Heart right ventricle (tissue), 16 donors: ENCODE data around the gene EBPL. TPM values are rescaled to one million over a fixed set of nuclear protein-coding genes. Genes with fewer than 3 reads are reported as not detected.

Experiments
- ATAC-seq, 8 donors: fragments of 200-7000 bp; cut with Tn5 transposase; one replicate each; pipeline ENCODE4 v1.9.1; 2020; ENCODE audit warnings: mild to moderate bottlenecking in 8 of 8, moderate library complexity in 8 of 8, moderate number of reproducible peaks in 1 of 8
- DNase-seq, 2 donors: peaks; one replicate each; pipeline ENCODE4 v3.0.0-alpha.2; 2020
- H3K27ac ChIP-seq, 10 donors: fragments of 200-600 bp; sonication (generic) in 2 of 10; one replicate each; pipeline versions ENCODE4 v1.5.0 to v1.8.0; 2020 to 2022; ENCODE audit warnings: mild to moderate bottlenecking in 3 of 10
- H3K27me3 ChIP-seq, 7 donors: fragments of 200-600 bp; one replicate each; pipeline ENCODE4 v1.8.0; 2021 to 2022; ENCODE audit warnings: mild to moderate bottlenecking in 2 of 7
- H3K36me3 ChIP-seq, 9 donors: fragments of 200-600 bp; sonication (generic) in 1 of 9; one replicate each; pipeline versions ENCODE4 v1.5.0 to v1.8.0; 2020 to 2022; ENCODE audit warnings: mild to moderate bottlenecking in 2 of 9
- H3K4me1 ChIP-seq, 9 donors: fragments of 200-600 bp; sonication (generic) in 1 of 9; one replicate each; pipeline versions ENCODE4 v1.5.0 to v1.8.0; 2020 to 2022; ENCODE audit warnings: mild to moderate bottlenecking in 4 of 9
- H3K4me3 ChIP-seq, 10 donors: fragments of 200-600 bp; sonication (generic) in 2 of 10; one replicate each; pipeline versions ENCODE4 v1.5.0 to v1.8.0; 2020 to 2022; ENCODE audit warnings: mild to moderate bottlenecking in 7 of 10, moderate library complexity in 2 of 10
- H3K9me3 ChIP-seq, 11 donors: fragments of 200-600 bp in 10 of 11; sonication (generic) in 2 of 11; one replicate each; pipeline versions ENCODE4 v1.5.0 to v1.8.0; 2013 to 2022; ENCODE audit warnings: mild to moderate bottlenecking in 2 of 11, control low read depth in 1 of 11, moderate library complexity in 1 of 11
- WGBS, 2 donors: extraction: QIAGEN DNeasy Blood & Tissue Kit; methylation state at CpG; one replicate each; pipeline ENCODE4 v1.1.7; 2013; ENCODE audit warnings: inconsistent platforms in 1 of 2; 5-methylcytosine and 5-hydroxymethylcytosine counted together
- intact Hi-C, 10 donors: fragments of 100-400 bp; cut with DNase I; formaldehyde crosslinking; loops; one replicate each; pipeline versions ENCODE4 v1.11.1 to v1.14.2; 2022
- polyA plus RNA-seq, 2 donors: library from polyadenylated mRNA; stranded (reverse); fragments of 200-250 nt; gene quantifications; one replicate each; pipeline ENCODE4 v1.2.3, GENCODE V29; 2013
- total RNA-seq, 10 donors: library from RNA; stranded (reverse); fragmentation: NEBNext Ultra II Directional in 3 of 10; extraction: Animal tissue kit (Norgen Biotek cat#: 25700) in 3 of 10; gene quantifications; one replicate each; pipeline versions ENCODE4 v1.2.1 to v1.2.4, GENCODE V29; 2021 to 2023
- TF ChIP-seq, protein P1 (sequence below), 9 donors: fragments of 200-600 bp; sonication (generic) in 2 of 9; IDR thresholded peaks; one replicate each; pipeline versions ENCODE4 v1.5.0 to v1.8.0; 2021 to 2022; ENCODE audit warnings: antibody characterized with exemption in 9 of 9, mild to moderate bottlenecking in 5 of 9, moderate library complexity in 1 of 9
- donor health status: Arrhythmogenic right ventricular cardiomyopathy.
- donor health status: ischemic (EF 13 %, LVEDD 7.1; RV severe dilation, severe dysfunction).
- donor health status: healthy with polysubstance abuse.
- donor health status: DM: no; HTN: yes; CAD: no.
- donor health status: DM: no; HTN: no; CAD: no.
- donor health status: ischemic (EF 25% LVEDD 6.9; RV normal size, moderate dysfunction).
- donor health status: ischemic (EF 25% LVEDD 5.7; RV mildly dilated, moderate dysfunction).
- donor health status: healthy.
- donor health status: DM: yes; HTN: yes; CAD: no.
- donor health status: Ischemic cardiomyopathy.
- donor health status: ischemic (EF 35%, LVEDD 5.7; RV mildly dilated, moderate dysfunction).
- donor health status: nonischemic (EF 11% LVEDD 7.7; RV severe dilation, severe dysfunction).
- donor health status: DM: yes; HTN: yes; CAD: no.
- donor health status: PGD.
- donor health status: ischemic (EF 29% LVEDD 5.4; RV normal size, mild dysfunction).
- donor health status: nonischemic (EF 23%, LVEDD 6.1; RV moderate dilation, normal function).

Gene EBPL
- total and polyA plus RNA-seq, 12 donors, result 3.4 to 12.1 (median 6.1) TPM

DNA sequence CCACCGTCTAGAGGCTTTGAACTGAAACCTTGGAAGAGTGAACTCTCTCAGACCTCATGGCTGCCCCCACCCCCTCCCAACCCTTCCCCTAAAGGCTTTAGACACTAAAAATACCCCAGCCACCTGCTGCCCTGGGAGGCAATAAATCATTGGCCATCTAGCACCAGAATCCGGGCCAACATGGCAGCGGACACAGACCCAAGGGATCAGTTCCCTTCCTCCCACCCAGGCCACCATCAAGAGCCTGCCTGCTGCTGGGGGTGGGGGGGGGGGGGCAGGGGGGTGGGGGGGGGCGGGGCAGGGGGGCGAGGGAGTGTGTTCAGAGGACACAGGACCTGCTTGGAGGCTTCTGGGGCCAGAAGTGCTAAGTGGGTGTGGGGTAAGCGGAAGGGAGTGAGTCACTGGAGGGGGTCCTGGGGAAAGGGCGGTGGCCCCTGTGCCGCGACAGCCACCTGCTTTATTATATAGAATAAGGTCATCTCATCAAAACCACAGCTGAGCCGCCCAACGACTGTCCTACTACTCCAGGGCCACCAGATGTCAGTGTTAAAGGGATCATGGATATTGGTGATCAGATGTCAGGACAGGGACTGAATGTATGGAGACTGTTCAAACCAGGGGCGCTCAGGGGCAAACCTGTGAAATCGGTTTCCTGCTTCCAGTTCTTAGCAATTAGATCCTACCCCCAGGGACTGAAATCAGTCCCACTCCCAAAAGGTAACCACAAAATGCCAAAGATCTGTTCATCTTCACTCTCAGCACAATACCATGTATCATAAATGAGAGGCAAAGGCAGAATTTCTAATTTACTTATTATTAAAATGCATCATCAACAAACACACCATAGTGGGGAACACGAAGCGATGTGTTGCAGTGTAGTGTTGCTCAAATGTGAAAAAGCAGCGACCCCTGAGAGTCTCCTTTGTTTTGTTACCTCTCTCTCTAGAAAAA is 38.7 kb downstream of the EBPL start:
- DNase-seq, result no peak
- no peaks in the 10 kb centered on the region for H3K9me3 ChIP-seq
- 53 to 57% methylated on average over 16 of the region's 16 CpGs for WGBS, 2 donors
- no peak overlapping the region for H3K4me3 ChIP-seq
- ATAC-seq, result peak in 5 of 8 donors; percentile 48 to 65 (median 55)
- TF ChIP-seq, protein P1, sequence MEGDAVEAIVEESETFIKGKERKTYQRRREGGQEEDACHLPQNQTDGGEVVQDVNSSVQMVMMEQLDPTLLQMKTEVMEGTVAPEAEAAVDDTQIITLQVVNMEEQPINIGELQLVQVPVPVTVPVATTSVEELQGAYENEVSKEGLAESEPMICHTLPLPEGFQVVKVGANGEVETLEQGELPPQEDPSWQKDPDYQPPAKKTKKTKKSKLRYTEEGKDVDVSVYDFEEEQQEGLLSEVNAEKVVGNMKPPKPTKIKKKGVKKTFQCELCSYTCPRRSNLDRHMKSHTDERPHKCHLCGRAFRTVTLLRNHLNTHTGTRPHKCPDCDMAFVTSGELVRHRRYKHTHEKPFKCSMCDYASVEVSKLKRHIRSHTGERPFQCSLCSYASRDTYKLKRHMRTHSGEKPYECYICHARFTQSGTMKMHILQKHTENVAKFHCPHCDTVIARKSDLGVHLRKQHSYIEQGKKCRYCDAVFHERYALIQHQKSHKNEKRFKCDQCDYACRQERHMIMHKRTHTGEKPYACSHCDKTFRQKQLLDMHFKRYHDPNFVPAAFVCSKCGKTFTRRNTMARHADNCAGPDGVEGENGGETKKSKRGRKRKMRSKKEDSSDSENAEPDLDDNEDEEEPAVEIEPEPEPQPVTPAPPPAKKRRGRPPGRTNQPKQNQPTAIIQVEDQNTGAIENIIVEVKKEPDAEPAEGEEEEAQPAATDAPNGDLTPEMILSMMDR (IDR thresholded peaks at IDR 0.05), result peak in 8 of 9 donors; percentile 11 to 61 (median 52)
- no peaks in the 10 kb centered on the region for H3K27me3 ChIP-seq
- no peaks in the 10 kb centered on the region for H3K36me3 ChIP-seq
- peaks cover 0 to 20% (median 0%) of the 10 kb centered on the region in 9 donors for H3K4me1 ChIP-seq
- H3K27ac ChIP-seq, result no peak overlapping the region
- intact Hi-C loops, result loop anchor here in 4 of 10 donors (5.0 kb wide), 1 partner anchor 195 kb away; no protein-coding TSS in a partner anchor

DNA sequence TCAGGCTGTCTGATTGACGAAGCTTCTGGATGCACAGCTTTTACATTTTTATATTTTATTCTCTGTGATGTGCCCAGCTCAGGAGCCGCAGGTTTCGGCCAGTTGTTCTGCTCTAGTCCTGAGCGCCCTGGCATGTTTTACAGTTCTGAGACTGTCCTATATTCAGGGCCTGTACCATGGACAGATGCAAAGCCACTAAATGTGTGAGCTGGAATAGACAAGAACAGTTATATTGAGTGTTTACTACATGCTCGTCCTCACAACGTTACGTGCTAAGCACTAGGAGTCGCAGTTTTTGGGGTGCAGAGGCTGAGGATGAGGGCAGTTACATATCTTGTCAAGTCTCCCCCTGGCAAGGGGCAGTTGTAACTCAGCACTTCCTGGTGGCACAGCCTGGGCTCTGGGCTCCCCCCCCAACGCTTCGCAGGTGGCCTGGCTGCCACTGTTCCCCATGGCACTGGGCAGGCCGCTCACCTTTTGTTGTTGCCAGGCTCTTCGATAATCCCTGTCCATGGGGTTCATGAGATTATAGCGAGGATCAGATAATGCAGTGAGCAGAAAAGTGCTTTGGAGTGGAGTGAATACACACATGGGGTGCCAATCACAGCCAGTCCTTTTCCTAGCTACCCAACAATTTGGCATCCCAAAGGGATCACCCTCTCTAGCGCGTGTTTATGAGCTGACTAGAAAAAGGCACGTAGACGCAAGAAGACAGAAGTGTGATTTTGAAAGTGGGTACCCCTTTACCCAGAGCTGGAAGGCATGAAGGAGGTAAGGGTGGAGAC is 39.5 kb downstream of the EBPL start:
- intact Hi-C loops, result loop anchor here in 4 of 10 donors (5.0 kb wide), 1 partner anchor 196 kb away; no protein-coding TSS in a partner anchor
- 86% methylated on average over 17 of the region's 17 CpGs for WGBS, 2 donors
- ATAC-seq (peak in 1 of 8 donors; percentile 24), DNase-seq (no peak)
- Histone ChIP-seq H3K27ac (no peak overlapping the region), H3K4me1 (peaks cover 0 to 20% (median 0%) of the 10 kb centered on the region in 9 donors), H3K4me3 (no peak overlapping the region), H3K36me3 (no peaks in the 10 kb centered on the region), H3K9me3 (no peaks in the 10 kb centered on the region), H3K27me3 (no peaks in the 10 kb centered on the region)
- TF ChIP-seq, protein P1 (IDR thresholded peaks at IDR 0.05), result no peak

DNA sequence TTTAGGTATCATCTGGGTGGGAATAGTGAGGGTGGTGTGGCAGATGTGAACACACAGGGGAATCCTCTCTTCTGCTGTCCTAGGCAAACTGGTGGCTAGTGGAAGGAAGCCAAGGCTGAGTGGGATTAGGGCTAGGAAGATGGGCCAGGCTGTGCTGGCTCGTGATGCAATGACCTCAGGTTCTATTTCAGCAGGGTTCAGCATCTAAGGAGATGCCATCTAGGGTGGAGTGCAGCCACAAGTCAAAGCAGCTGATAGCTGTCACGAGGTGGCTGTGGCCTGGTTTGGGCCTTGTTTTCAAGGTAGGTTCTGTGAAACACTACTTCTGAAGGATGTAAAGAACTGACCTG is 41.3 kb downstream of the EBPL start:
- intact Hi-C loops, result loop anchor here in 5 of 10 donors (5.0 kb wide), 1 partner anchor 197 kb away; no protein-coding TSS in a partner anchor
- DNase-seq, result no peak
- no peak overlapping the region for H3K4me3 ChIP-seq
- H3K36me3 ChIP-seq, result no peaks in the 10 kb centered on the region
- no peaks in the 10 kb centered on the region for H3K27me3 ChIP-seq
- peaks cover 0 to 14% (median 0%) of the 10 kb centered on the region in 9 donors for H3K4me1 ChIP-seq
- TF ChIP-seq, protein P1 (IDR thresholded peaks at IDR 0.05), result no peak
- H3K9me3 ChIP-seq, result no peaks in the 10 kb centered on the region
- ATAC-seq, result no peak
- H3K27ac ChIP-seq, result no peak overlapping the region
- 72 to 75% methylated on average over 2 of the region's 2 CpGs for WGBS, 2 donors
